Astrocyte (in vitro differentiated cells and primary cell): Measurements from ENCODE around the gene HEATR5A. TPM values are rescaled to one million over a fixed set of nuclear protein-coding genes. Genes with fewer than 3 reads are reported as not detected.
A peak's percentile ranks its signal among the peaks of the same experiment; 100 is the strongest.

Experiments used
- DNase-seq: peaks from one replicate; pipeline ENCODE4 v3.0.0-alpha.2; 2010; ENCODE audit warnings: low read depth
- FAIRE-seq: peaks from 2 replicates; lab custom pipeline; 2011; peaks lifted over from hg19 to GRCh38; lab: Jason Lieb, UNC
- H2AFZ ChIP-seq: 2 replicates; pipeline ENCODE4 v1.6.0; 2012; ENCODE audit warnings: low read depth, low read length, inconsistent platforms
- H3K27ac ChIP-seq: 2 replicates; pipeline ENCODE4 v1.5.1; 2011; ENCODE audit warnings: low read depth, low read length, inconsistent platforms
- H3K27me3 ChIP-seq: 2 replicates; pipeline ENCODE4 v1.6.0; 2011; ENCODE audit warnings: low read length, inconsistent platforms; ENCODE audit not compliant: insufficient read depth
- H3K36me3 ChIP-seq: 2 replicates; pipeline ENCODE4 v1.5.1; 2011; ENCODE audit warnings: low read length, inconsistent platforms; ENCODE audit not compliant: insufficient read depth
- H3K4me1 ChIP-seq: 2 replicates; pipeline ENCODE4 v1.5.1; 2011; ENCODE audit warnings: low read length, inconsistent platforms; ENCODE audit not compliant: insufficient read depth
- H3K4me2 ChIP-seq: 2 replicates; pipeline ENCODE4 v1.6.0; 2012; ENCODE audit warnings: low read length, inconsistent platforms
- H3K4me3 ChIP-seq: 2 replicates; pipeline ENCODE4 v1.5.1; 2011; ENCODE audit warnings: low read depth, mild to moderate bottlenecking, low read length, inconsistent platforms; ENCODE audit not compliant: insufficient read depth
- H3K79me2 ChIP-seq: 2 replicates; pipeline ENCODE4 v1.6.0; 2012; ENCODE audit warnings: mild to moderate bottlenecking, low read length, inconsistent platforms; ENCODE audit not compliant: insufficient read depth
- H3K9ac ChIP-seq: 2 replicates; pipeline ENCODE4 v1.6.0; 2012; ENCODE audit warnings: mild to moderate bottlenecking, low read length, inconsistent platforms
- H3K9me3 ChIP-seq: 2 replicates; pipeline ENCODE4 v1.5.1; 2012; ENCODE audit warnings: low read depth, mild to moderate bottlenecking, low read length, inconsistent platforms; ENCODE audit not compliant: insufficient read depth
- H4K20me1 ChIP-seq: 2 replicates; pipeline ENCODE4 v1.6.0; 2012; ENCODE audit warnings: low read length, inconsistent platforms; ENCODE audit not compliant: insufficient read depth
- H3K27ac Mint-ChIP-seq: one replicate; pipeline ENCODE4 v1.8.0; 2021; ENCODE audit warnings: mild to moderate bottlenecking, mixed read lengths; ENCODE audit not compliant: unreplicated experiment
- H3K27me3 Mint-ChIP-seq: one replicate; pipeline ENCODE4 v1.8.0; 2021; ENCODE audit warnings: low read depth, mixed read lengths; ENCODE audit not compliant: unreplicated experiment
- H3K36me3 Mint-ChIP-seq: one replicate; pipeline ENCODE4 v1.8.0; 2021; ENCODE audit warnings: low read depth, mixed read lengths; ENCODE audit not compliant: unreplicated experiment
- H3K4me1 Mint-ChIP-seq: one replicate; pipeline ENCODE4 v1.8.0; 2021; ENCODE audit warnings: low read depth, mixed read lengths; ENCODE audit not compliant: unreplicated experiment
- H3K4me3 Mint-ChIP-seq: one replicate; pipeline ENCODE4 v1.8.0; 2021; ENCODE audit warnings: mild to moderate bottlenecking, moderate library complexity, mixed read lengths; ENCODE audit not compliant: unreplicated experiment
- H3K9me3 Mint-ChIP-seq: one replicate; pipeline ENCODE4 v1.8.0; 2021; ENCODE audit warnings: mild to moderate bottlenecking, mixed read lengths; ENCODE audit not compliant: unreplicated experiment
- EZH2 ChIP-seq: IDR thresholded peaks from 2 replicates; pipeline ENCODE4 v1.6.1; 2012; ENCODE audit warnings: mild to moderate bottlenecking, low read length, inconsistent platforms; ENCODE audit not compliant: insufficient read depth
- total RNA-seq: library from RNA; stranded (reverse); gene quantifications from 2 replicates; pipeline ENCODE4 v1.2.1, GENCODE V29; 2021
- TF ChIP-seq, protein P1 (sequence below): IDR thresholded peaks from 2 replicates; pipeline ENCODE4 v1.5.1; 2011; ENCODE audit warnings: low read depth, mild to moderate bottlenecking, inconsistent platforms, low read length, moderate library complexity; ENCODE audit not compliant: insufficient read depth

The HEATR5A gene
- total RNA-seq, 1 donor from 2014 or later: 50.7 TPM

DNA sequence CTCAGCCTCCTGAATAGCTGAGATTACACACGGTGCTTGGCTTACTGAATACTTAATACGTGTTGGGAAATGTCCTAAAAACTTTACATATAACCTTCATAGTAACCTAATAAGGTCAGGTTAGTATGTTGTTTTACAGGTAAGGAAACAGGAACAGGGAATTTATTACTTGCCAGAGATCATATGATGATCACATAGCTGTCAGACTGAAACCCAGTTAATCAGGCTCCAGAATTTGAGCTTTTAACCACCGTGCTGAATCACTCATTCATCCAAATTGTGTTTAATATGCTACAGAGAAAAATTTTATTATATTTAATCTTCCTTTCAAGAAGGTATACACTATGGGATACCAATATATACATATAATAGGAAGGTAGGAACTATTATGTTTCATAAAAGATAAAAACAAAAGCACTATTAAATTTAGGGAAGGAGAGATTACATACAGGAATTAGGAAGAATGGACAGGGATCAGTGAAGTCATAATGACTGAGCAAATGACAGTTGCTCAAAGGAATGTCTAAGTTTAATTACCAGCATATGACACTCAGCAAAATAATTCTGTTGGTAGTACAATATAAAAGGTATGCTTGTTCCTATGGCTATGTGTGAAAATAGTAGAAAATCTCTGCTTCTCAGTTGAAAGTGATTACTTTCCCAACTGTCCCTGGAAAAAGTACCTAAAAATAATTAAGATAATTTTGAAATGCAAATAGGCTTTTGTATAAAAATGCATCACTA lies 59.3 kb downstream of the HEATR5A start:
- Histone ChIP-seq H3K4me2 (peak overlapping the region; percentile 10), H3K4me1 (peaks cover 8% of the 10 kb centered on the region), H3K27ac (peak overlapping the region; percentile 70), H3K4me3 (no peak overlapping the region), H3K36me3 (peaks cover 3% of the 10 kb centered on the region), H4K20me1 (no peaks in the 10 kb centered on the region), H2AFZ (no peak overlapping the region), H3K79me2 (no peaks in the 10 kb centered on the region), H3K9ac (peak overlapping the region; percentile 45), H3K9me3 (no peaks in the 10 kb centered on the region), H3K27me3 (no peaks in the 10 kb centered on the region)
- Mint-ChIP-seq H3K27me3 (no peaks in the 10 kb centered on the region), H3K4me3 (no peak overlapping the region), H3K36me3 (peaks cover 6% of the 10 kb centered on the region), H3K4me1 (peaks cover 3% of the 10 kb centered on the region), H3K27ac (peak overlapping the region; percentile 78), H3K9me3 (no peaks in the 10 kb centered on the region)
- FAIRE-seq: peak; percentile 47
- no peak for TF ChIP-seq EZH2
- TF ChIP-seq, protein P1, sequence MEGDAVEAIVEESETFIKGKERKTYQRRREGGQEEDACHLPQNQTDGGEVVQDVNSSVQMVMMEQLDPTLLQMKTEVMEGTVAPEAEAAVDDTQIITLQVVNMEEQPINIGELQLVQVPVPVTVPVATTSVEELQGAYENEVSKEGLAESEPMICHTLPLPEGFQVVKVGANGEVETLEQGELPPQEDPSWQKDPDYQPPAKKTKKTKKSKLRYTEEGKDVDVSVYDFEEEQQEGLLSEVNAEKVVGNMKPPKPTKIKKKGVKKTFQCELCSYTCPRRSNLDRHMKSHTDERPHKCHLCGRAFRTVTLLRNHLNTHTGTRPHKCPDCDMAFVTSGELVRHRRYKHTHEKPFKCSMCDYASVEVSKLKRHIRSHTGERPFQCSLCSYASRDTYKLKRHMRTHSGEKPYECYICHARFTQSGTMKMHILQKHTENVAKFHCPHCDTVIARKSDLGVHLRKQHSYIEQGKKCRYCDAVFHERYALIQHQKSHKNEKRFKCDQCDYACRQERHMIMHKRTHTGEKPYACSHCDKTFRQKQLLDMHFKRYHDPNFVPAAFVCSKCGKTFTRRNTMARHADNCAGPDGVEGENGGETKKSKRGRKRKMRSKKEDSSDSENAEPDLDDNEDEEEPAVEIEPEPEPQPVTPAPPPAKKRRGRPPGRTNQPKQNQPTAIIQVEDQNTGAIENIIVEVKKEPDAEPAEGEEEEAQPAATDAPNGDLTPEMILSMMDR: no peak
- DNase-seq: peak; percentile 64

DNA sequence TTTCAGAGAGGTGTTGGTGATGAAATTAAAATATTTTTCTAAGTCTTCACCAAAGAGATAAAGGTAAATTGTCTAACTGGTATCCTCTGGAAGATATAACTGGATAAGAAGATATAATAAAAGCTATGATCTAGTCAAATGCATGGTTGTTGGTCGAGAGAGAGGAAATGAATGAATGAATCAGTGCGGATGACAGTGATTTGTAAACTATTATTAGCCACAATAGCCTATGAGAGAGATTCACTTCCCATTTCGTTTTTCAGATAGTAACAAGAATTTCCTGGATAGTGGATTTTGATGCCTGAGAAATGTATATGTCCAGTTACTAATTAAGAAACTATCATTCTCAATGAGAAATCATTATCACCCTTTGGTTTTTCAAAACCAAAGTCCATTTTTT lies 63.1 kb downstream of the HEATR5A start:
- no peaks in the 10 kb centered on the region for H3K9me3 ChIP-seq
- H3K27me3 ChIP-seq: no peaks in the 10 kb centered on the region
- H3K36me3 Mint-ChIP-seq: peaks cover 2% of the 10 kb centered on the region
- FAIRE-seq (no peak), DNase-seq (no peak)
- no peak overlapping the region for H3K27ac ChIP-seq
- peaks cover 3% of the 10 kb centered on the region for H3K4me1 Mint-ChIP-seq
- H3K79me2 ChIP-seq: no peaks in the 10 kb centered on the region
- no peak overlapping the region for H3K27ac Mint-ChIP-seq
- H3K4me3 Mint-ChIP-seq: no peak overlapping the region
- peaks cover 8% of the 10 kb centered on the region for H3K4me1 ChIP-seq
- H4K20me1 ChIP-seq: no peaks in the 10 kb centered on the region
- no peak overlapping the region for H2AFZ ChIP-seq
- H3K4me2 ChIP-seq: no peak overlapping the region
- H3K36me3 ChIP-seq: peaks cover 2% of the 10 kb centered on the region
- H3K9ac ChIP-seq: no peak overlapping the region
- H3K9me3 Mint-ChIP-seq: no peaks in the 10 kb centered on the region
- H3K27me3 Mint-ChIP-seq: no peaks in the 10 kb centered on the region
- TF ChIP-seq, protein P1: no peak
- no peak for TF ChIP-seq EZH2
- H3K4me3 ChIP-seq: no peak overlapping the region

DNA sequence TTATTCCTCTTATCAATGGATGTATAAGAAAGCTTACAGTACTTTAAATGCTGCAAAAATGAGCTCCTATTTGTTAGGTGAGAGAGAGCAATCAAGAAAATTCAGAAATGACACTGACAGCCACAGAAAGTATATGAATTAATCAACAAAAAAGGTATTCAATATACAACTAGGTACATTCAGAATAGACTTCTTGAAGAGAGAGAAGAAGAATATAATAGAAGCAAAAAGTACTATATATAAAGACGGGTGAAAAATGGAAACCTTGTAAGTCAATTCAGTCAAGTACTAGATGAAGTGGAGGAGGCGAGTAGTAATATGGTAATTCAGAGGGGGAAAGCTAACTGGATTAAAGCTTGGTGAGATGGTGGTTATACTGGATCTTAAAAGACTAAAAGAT lies 74.3 kb downstream of the HEATR5A start:
- Mint-ChIP-seq H3K27me3 (no peaks in the 10 kb centered on the region), H3K36me3 (peaks cover 1% of the 10 kb centered on the region), H3K4me1 (no peaks in the 10 kb centered on the region), H3K4me3 (no peak overlapping the region), H3K9me3 (no peaks in the 10 kb centered on the region), H3K27ac (no peak overlapping the region)
- TF ChIP-seq, protein P1: no peak
- TF ChIP-seq EZH2: no peak
- no peaks in the 10 kb centered on the region for H3K4me1 ChIP-seq
- no peak for DNase-seq
- H3K27me3 ChIP-seq: no peaks in the 10 kb centered on the region
- no peak overlapping the region for H3K9ac ChIP-seq
- H2AFZ ChIP-seq: no peak overlapping the region
- H3K36me3 ChIP-seq: peaks cover 4% of the 10 kb centered on the region
- no peaks in the 10 kb centered on the region for H3K9me3 ChIP-seq
- no peak for FAIRE-seq
- no peak overlapping the region for H3K27ac ChIP-seq
- no peaks in the 10 kb centered on the region for H3K79me2 ChIP-seq
- H3K4me3 ChIP-seq: no peak overlapping the region
- no peak overlapping the region for H3K4me2 ChIP-seq
- no peaks in the 10 kb centered on the region for H4K20me1 ChIP-seq
